Epithelial cell of esophagus (primary cell): ENCODE measurements around the gene HNRNPK.

Experiments
- DNase-seq: peaks from one replicate; pipeline ENCODE4 v3.0.0; 2010; ENCODE audit warnings: low read depth
- H3K4me3 ChIP-seq: 2 replicates; pipeline ENCODE4 v1.5.1; 2011; ENCODE audit warnings: mild to moderate bottlenecking, low read length, control low read depth
- TF ChIP-seq, protein P1 (sequence below): IDR thresholded peaks from 2 replicates; pipeline ENCODE4 v1.5.1; 2011; ENCODE audit warnings: low read depth, mild to moderate bottlenecking, low read length, control low read depth, inconsistent platforms; ENCODE audit not compliant: insufficient read depth; ENCODE audit errors: missing control alignments

The HNRNPK gene

DNA sequence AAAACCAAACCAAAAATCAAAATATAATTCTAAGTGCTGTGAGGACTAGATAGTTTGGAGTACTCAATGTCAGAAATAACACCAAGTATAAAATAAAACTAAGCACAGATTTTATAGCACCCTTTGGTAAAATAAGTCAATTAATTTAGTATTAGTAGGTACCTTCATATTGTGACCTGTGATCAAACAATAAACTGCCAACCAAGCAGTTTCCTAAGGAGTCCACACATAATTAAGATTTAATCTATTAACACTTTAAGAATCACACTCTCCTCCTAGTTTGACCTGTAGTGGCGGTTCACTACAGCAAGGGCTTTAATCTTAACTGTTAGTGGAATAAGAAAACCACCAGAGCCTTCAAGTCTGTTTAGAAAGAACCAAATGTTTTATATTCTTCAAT is 2.8 kb downstream of the HNRNPK start:
- TF ChIP-seq, protein P1, sequence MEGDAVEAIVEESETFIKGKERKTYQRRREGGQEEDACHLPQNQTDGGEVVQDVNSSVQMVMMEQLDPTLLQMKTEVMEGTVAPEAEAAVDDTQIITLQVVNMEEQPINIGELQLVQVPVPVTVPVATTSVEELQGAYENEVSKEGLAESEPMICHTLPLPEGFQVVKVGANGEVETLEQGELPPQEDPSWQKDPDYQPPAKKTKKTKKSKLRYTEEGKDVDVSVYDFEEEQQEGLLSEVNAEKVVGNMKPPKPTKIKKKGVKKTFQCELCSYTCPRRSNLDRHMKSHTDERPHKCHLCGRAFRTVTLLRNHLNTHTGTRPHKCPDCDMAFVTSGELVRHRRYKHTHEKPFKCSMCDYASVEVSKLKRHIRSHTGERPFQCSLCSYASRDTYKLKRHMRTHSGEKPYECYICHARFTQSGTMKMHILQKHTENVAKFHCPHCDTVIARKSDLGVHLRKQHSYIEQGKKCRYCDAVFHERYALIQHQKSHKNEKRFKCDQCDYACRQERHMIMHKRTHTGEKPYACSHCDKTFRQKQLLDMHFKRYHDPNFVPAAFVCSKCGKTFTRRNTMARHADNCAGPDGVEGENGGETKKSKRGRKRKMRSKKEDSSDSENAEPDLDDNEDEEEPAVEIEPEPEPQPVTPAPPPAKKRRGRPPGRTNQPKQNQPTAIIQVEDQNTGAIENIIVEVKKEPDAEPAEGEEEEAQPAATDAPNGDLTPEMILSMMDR = no peak
- no peak for DNase-seq
- peak overlapping the region; percentile 55 for H3K4me3 ChIP-seq

DNA sequence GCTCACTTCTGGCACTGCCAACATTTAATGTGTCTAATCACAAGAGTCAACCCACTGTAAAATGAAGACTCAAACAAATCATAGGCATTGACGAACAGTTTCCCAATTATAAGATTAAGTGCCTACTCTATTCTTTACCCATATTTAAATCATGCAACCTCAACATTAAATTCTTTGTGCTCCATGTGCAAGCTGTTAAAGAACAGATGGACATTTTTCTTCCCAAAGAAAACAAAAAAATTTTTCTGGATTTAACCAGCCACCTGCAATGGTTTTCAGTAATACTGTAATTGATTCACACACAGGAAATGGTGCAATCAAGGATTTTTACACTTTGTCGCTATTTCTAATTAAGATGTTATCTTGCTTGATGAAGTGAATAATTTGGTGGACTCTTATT is 3.6 kb downstream of the HNRNPK start:
- H3K4me3 ChIP-seq = no peak overlapping the region
- TF ChIP-seq, protein P1 = no peak
- DNase-seq = no peak

DNA sequence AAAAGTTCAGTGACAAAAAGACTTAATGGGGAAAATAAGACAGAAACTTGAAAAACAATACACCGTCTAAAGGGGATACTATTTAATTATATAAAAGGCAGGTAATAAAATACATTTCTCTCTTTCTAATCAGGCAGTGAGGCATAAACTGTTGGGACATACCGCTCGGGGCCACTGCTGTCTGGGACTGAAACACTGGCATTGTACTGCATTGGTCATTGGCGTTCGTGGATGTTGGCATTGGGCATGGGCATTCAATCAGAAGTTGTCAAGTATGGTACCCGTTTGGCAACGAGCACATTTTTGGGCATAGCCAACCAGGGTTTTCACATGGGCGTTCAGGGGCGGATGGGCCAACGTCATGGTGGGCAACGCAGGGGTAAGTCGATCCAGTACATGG is 4.7 kb downstream of the HNRNPK start:
- TF ChIP-seq, protein P1 = no peak
- H3K4me3 ChIP-seq = no peak overlapping the region
- DNase-seq = no peak

DNA sequence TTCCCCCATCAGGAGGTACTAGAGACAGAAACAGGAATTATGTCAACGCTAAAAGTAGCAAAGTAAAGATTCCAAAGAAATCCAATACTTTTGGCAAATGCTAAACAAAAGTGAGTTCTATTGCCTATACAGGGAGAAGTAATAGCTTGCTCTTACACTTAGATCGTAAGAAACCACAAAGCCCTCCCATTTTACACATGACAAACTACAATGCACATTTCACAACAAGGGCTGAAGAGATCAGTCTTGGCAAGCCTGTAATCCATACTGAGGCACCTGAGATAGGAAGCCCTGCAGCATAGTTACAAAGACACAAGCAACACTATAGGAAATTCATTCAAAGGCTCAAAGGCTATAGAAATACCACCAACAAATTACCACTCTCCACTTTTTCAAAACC is 7.7 kb downstream of the HNRNPK start:
- H3K4me3 ChIP-seq = no peak overlapping the region
- peak; percentile 76 for DNase-seq
- TF ChIP-seq, protein P1 = no peak

DNA sequence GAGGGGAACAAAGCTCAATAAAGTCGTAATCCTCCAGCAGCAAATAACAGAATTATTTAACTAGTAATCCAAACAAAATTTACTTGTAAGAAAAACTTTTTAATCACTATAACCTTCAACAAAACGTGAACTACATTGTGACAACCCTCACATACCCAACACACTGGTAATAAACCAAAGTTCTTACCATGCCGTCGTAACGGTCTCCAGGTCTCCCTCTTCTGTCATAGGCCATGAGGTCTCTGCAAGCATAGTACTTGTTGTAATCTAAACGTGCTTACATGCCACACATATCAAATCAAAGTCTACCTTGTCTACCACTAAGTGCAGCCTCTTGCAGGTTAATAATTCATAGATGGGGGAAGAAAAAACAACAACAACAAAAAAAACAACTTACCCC is 8.5 kb downstream of the HNRNPK start:
- H3K4me3 ChIP-seq = no peak overlapping the region
- DNase-seq = no peak
- TF ChIP-seq, protein P1 = no peak

DNA sequence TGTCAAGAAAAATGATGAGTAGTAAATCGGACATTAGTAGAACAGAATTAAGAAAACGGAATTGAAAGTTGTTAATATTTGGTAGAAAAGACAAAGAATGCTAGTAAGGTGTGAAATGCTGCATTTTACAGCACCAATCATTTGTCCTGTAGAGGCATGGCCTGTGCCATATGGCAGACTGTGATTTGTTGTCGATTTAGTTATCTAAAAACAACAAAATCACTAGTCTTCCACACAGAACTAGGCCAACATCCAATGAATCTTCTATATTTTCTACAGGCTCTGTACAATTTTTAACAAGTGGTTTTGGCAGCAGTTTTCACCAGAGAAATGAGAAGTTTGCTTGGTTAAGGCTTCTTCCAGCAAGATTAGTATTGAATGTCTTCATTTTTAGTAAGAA is 10.4 kb downstream of the HNRNPK start:
- no peak overlapping the region for H3K4me3 ChIP-seq
- DNase-seq = no peak
- TF ChIP-seq, protein P1 = no peak

DNA sequence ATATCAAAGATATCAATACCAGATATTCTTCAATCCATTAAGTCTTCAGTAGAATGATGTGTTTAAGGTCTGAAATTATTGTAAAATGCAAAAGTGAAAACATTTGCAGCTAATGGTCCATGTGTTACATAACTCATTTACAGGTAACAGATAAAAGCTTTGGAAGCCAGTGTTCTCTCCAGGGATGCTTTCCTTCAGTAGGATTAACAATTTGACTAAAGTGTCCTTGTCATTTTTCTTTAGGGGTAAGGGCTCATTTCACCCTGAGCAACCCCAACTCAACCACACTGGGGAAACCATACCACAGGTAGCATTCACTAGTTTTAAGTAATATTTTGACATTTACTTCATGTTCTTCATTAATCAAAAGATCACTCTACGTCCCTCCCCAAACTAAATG is 12.9 kb downstream of the HNRNPK start:
- TF ChIP-seq, protein P1 = no peak
- H3K4me3 ChIP-seq = no peak overlapping the region
- DNase-seq = no peak
